AG04450 (cell line): Measurements from ENCODE around the gene SNAP25. TPM values are rescaled to one million over a fixed set of nuclear protein-coding genes. Genes with fewer than 3 reads are reported as not detected.

ENCODE experiments used
- CTCF ChIA-PET: fragments of 300-600, 350-600 bp; formaldehyde crosslinking; extraction: SDS; loops from one replicate; lab custom pipeline; 2022; ENCODE audit warnings: antibody characterized with exemption, inconsistent platforms; lab: Charles Lee
- POLR2A ChIA-PET: fragments of 350-600 bp; formaldehyde crosslinking; extraction: SDS; loops from one replicate; lab custom pipeline; 2021; ENCODE audit warnings: antibody characterized with exemption, inconsistent platforms; lab: Yijun Ruan, JAX
- DNase-seq: peaks from one replicate; pipeline ENCODE4 v3.0.0-alpha.2; 2011; ENCODE audit warnings: low read depth, low spot score
- H3K27ac ChIP-seq: one replicate; pipeline ENCODE4 v1.5.1; 2012; ENCODE audit warnings: low read depth, low read length, control low read depth
- H3K27me3 ChIP-seq: one replicate; pipeline ENCODE4 v1.6.0; 2012; ENCODE audit warnings: low read length; ENCODE audit not compliant: control insufficient read depth, insufficient read depth
- H3K4me3 ChIP-seq: 2 replicates; pipeline ENCODE4 v1.5.1; 2011; ENCODE audit warnings: mild to moderate bottlenecking, low read depth, low read length, control low read depth
- H3K9me3 ChIP-seq: 2 replicates; pipeline ENCODE4 v1.5.1; 2012; ENCODE audit warnings: low read length; ENCODE audit not compliant: control insufficient read depth, insufficient read depth
- polyA plus RNA-seq: library from polyadenylated mRNA; depleted of rRNA; stranded (reverse); fragments of >200 nt; gene quantifications from 2 replicates; pipeline ENCODE4 v1.2.3, GENCODE V29; 2011
- TF ChIP-seq, protein P1 (sequence below): IDR thresholded peaks from 2 replicates; pipeline ENCODE4 v1.5.1; 2011; ENCODE audit warnings: low read depth, low read length, control low read depth, inconsistent platforms

The SNAP25 gene
- polyA plus RNA-seq, 1 experiment = 6.6 TPM

DNA sequence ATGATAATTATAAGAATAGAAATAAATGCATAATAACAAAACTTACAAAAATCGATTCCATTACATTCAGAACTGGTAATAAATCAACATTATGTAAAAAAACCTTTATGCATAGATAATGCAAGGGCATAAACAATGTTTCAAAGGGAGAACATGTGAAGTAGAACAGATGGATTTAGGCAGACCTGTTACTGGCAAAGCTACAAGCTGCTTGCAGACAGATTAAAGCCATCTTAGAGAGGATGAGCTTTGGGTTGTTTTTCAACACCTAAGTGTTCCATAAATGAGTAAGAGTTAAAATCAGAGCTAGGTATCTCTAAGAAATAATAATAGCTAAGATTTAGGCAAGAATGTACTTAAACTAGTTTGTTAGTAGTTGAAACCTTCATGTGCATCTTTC is 37.2 kb downstream of the SNAP25 start:
- H3K9me3 ChIP-seq = no peaks in the 10 kb centered on the region
- TF ChIP-seq, protein P1, sequence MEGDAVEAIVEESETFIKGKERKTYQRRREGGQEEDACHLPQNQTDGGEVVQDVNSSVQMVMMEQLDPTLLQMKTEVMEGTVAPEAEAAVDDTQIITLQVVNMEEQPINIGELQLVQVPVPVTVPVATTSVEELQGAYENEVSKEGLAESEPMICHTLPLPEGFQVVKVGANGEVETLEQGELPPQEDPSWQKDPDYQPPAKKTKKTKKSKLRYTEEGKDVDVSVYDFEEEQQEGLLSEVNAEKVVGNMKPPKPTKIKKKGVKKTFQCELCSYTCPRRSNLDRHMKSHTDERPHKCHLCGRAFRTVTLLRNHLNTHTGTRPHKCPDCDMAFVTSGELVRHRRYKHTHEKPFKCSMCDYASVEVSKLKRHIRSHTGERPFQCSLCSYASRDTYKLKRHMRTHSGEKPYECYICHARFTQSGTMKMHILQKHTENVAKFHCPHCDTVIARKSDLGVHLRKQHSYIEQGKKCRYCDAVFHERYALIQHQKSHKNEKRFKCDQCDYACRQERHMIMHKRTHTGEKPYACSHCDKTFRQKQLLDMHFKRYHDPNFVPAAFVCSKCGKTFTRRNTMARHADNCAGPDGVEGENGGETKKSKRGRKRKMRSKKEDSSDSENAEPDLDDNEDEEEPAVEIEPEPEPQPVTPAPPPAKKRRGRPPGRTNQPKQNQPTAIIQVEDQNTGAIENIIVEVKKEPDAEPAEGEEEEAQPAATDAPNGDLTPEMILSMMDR = no peak
- H3K27me3 ChIP-seq = no peaks in the 10 kb centered on the region
- no peak overlapping the region for H3K4me3 ChIP-seq
- ChIA-PET POLR2A (no interaction called here), CTCF (interaction anchor here (1.6 kb wide), 1 partner anchor 278 kb away, joined by 5 read pairs; no protein-coding TSS in a partner anchor)
- no peak overlapping the region for H3K27ac ChIP-seq
- DNase-seq = no peak

DNA sequence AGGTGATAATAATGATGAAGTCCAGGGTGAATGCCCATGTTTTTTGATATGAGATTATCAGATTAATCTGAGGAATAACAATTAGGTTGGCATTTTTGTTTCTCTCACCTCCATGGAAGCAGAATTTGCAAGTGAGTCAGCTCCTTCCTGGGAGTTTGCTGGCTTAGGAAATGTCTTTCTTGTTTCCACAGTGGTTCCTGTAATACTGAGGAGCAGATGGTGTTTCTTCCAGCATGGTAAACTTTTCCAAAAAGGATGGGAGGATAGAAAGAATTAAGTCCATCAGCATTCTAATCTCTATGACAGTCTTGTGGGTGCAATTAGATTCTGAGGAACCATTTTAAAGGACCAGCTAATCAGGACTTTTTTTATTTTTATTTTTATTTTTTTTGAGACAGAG is 40.5 kb downstream of the SNAP25 start:
- no peaks in the 10 kb centered on the region for H3K9me3 ChIP-seq
- POLR2A ChIA-PET = no interaction called here
- CTCF ChIA-PET = interaction anchor here (1.3 kb wide), 1 partner anchor 10 kb away, joined by 4 read pairs; no protein-coding TSS in a partner anchor
- TF ChIP-seq, protein P1 = no peak
- H3K27ac ChIP-seq = no peak overlapping the region
- H3K27me3 ChIP-seq = no peaks in the 10 kb centered on the region
- no peak for DNase-seq
- no peak overlapping the region for H3K4me3 ChIP-seq

DNA sequence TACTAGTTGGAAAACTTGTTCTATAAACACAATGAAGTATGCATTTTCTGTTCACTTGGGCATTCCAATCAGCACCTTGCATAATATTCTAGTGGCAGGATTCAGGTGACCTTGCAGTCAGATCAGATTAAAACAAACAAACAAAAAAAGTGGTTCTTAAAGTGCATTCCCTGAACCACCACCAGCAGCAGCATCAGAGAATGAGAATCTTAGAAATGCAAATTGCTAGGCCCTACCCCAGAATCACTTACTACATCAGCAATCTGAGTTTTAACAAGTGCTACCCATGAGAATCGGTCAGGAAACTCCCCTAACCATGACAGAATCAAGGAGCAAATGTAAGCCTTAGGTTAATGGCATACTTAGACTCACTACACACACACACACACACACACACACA is 41.7 kb downstream of the SNAP25 start:
- no peak for DNase-seq
- CTCF ChIA-PET = interaction anchor here (1.4 kb wide), 1 partner anchor 126 kb away, joined by 3 read pairs; no protein-coding TSS in a partner anchor
- no peak overlapping the region for H3K4me3 ChIP-seq
- no peaks in the 10 kb centered on the region for H3K9me3 ChIP-seq
- H3K27me3 ChIP-seq = no peaks in the 10 kb centered on the region
- TF ChIP-seq, protein P1 = no peak
- no peak overlapping the region for H3K27ac ChIP-seq
- POLR2A ChIA-PET = no interaction called here

GRCh38 chr20:10261702-10262101 is 43.1 kb downstream of the SNAP25 start:
- no peak overlapping the region for H3K4me3 ChIP-seq
- DNase-seq = no peak
- H3K9me3 ChIP-seq = no peaks in the 10 kb centered on the region
- POLR2A ChIA-PET = no interaction called here
- TF ChIP-seq, protein P1 = no peak
- CTCF ChIA-PET = interaction anchor here (1.4 kb wide), 1 partner anchor 125 kb away, joined by 3 read pairs; no protein-coding TSS in a partner anchor
- H3K27me3 ChIP-seq = no peaks in the 10 kb centered on the region
- no peak overlapping the region for H3K27ac ChIP-seq

- Histone ChIP-seq H3K4me3 (no peak overlapping the region), H3K9me3 (no peaks in the 10 kb centered on the region), H3K27me3 (no peaks in the 10 kb centered on the region), H3K27ac (no peak overlapping the region)
- TF ChIP-seq, protein P1 = no peak
- CTCF ChIA-PET = interaction anchor here (0.5 to 1.5 kb wide), 2 partner anchors 11 to 286 kb away, joined by 3 to 4 read pairs; no protein-coding TSS in a partner anchor
- DNase-seq = no peak
- POLR2A ChIA-PET = no interaction called here
Measured at GRCh38 chr20:10263385-10264165, 44.9 kb downstream of the SNAP25 start.
